ENCODE measurements around the gene SLC38A3. TPM values are rescaled to one million over a fixed set of nuclear protein-coding genes. Genes with fewer than 3 reads are reported as not detected.

SLC38A3 gene
- polyA plus RNA-seq, 6 donors from 2014 or later, result not detected

- ATAC-seq (ENCODE audit: low read depth in 2 of 2) (no peak), DNase-seq (no peak)
- peaks cover 9 to 14% (median 11%) of the 10 kb centered on the region in 3 donors for H3K4me1 Mint-ChIP-seq
- H3K9me3 Mint-ChIP-seq, result no peaks in the 10 kb centered on the region
- no peak overlapping the region for H3K27ac Mint-ChIP-seq
- no peaks in the 10 kb centered on the region for H3K36me3 Mint-ChIP-seq
- peaks cover 18 to 53% (median 21%) of the 10 kb centered on the region in 3 donors for H3K27me3 Mint-ChIP-seq
- peak overlapping the region in 1 of 8 donors; percentile 56 for H3K4me3 Mint-ChIP-seq
Observed at GRCh38 chr3:50269460-50269859, 64.4 kb downstream of the SLC38A3 start.

- no peak overlapping the region for H3K27ac Mint-ChIP-seq
- peaks cover 11 to 17% (median 15%) of the 10 kb centered on the region in 3 donors for H3K4me1 Mint-ChIP-seq
- H3K27me3 Mint-ChIP-seq, result peaks cover 21 to 59% (median 27%) of the 10 kb centered on the region in 3 donors
- H3K4me3 Mint-ChIP-seq, result no peak overlapping the region
- no peaks in the 10 kb centered on the region for H3K9me3 Mint-ChIP-seq
- no peaks in the 10 kb centered on the region for H3K36me3 Mint-ChIP-seq
- no peak for DNase-seq
- ATAC-seq (ENCODE audit: low read depth in 2 of 2), result no peak
Observed at GRCh38 chr3:50269977-50270413, 64.9 kb downstream of the SLC38A3 start.

DNA sequence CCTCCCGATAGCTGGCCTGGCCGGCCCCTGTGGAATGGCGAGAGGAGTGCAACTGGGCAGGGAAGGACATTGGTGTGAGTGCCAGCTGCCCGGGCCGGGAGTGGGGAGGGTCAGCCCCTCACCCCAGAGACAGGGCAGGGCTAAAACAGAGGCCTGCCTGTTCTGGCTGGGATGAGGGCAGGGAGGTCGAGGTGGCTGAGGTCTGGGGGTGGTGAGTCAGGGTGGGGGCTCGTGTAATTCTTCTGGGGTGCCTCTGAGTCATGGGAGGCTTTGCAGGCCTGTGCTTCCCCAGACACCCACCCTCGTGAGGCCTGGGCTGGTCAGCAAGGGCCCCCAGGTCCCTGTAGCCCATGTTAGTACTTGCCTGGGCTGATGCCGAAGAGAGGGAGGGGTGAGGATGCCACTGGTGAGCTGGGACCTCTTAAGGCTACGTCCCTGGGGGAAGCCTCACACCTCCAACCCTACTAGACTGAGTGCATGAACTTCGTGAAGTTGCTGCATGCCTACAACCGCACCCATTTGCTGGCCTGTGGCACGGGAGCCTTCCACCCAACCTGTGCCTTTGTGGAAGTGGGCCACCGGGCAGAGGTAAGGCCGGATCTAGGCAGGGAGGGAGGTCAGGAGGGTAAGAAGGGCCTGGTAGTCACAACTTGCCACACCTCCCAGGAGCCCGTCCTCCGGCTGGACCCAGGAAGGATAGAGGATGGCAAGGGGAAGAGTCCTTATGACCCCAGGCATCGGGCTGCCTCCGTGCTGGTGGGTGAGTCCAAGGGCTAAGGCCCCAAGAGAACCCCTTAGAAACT is 65.6 kb downstream of the SLC38A3 start:
- Mint-ChIP-seq H3K27ac (no peak overlapping the region), H3K4me1 (peaks cover 14 to 22% (median 22%) of the 10 kb centered on the region in 3 donors), H3K36me3 (no peaks in the 10 kb centered on the region), H3K4me3 (no peak overlapping the region), H3K27me3 (peaks cover 27 to 63% (median 30%) of the 10 kb centered on the region in 3 donors), H3K9me3 (no peaks in the 10 kb centered on the region)
- ATAC-seq (ENCODE audit: low read depth in 2 of 2), result no peak
- no peak for DNase-seq

Other genes with a start within 250 kb of the SLC38A3 start
- 10 to 100 TPM; 33.9 to 88.8 (median 37.7) TPM for gene RBM5, start 116.4 kb upstream of the SLC38A3 start, polyA plus RNA-seq (ENCODE audit: low read depth in 6 of 6)
- gene SEMA3F, start 49.9 kb upstream of the SLC38A3 start, polyA plus RNA-seq (ENCODE audit: low read depth in 6 of 6), result not detected
- not detected for gene GNAT1, start 13.7 kb upstream of the SLC38A3 start, polyA plus RNA-seq (ENCODE audit: low read depth in 6 of 6)
- gene GNAI2, start 30.9 kb downstream of the SLC38A3 start, polyA plus RNA-seq (ENCODE audit: low read depth in 6 of 6), result 100 to 1,000 TPM; 472 to 669 (median 550) TPM
- under 1 TPM in 1 of 6 donors, not detected in 5; 0.13 TPM for gene SEMA3B, start 63.9 kb downstream of the SLC38A3 start, polyA plus RNA-seq (ENCODE audit: low read depth in 6 of 6)
- under 1 TPM in 1 of 6 donors, not detected in 5; 0.19 TPM for gene LSMEM2, start 73.8 kb downstream of the SLC38A3 start, polyA plus RNA-seq (ENCODE audit: low read depth in 6 of 6)
- 10 to 100 TPM; 42.7 to 68.3 (median 55.7) TPM for gene IFRD2, start 87.2 kb downstream of the SLC38A3 start, polyA plus RNA-seq (ENCODE audit: low read depth in 6 of 6)
- gene HYAL3, start 94.1 kb downstream of the SLC38A3 start, polyA plus RNA-seq (ENCODE audit: low read depth in 6 of 6), result 1 to 10 TPM in 4 of 6 donors, under 1 TPM in 1, not detected in 1; 0.93 to 2.8 (median 1.6) TPM
- gene NAA80, start 94.1 kb downstream of the SLC38A3 start, polyA plus RNA-seq (ENCODE audit: low read depth in 6 of 6), result 10 to 100 TPM in 5 of 6 donors, 1 to 10 TPM in 1; 9.0 to 15.5 (median 11.6) TPM
- gene HYAL1, start 98.3 kb downstream of the SLC38A3 start, polyA plus RNA-seq (ENCODE audit: low read depth in 6 of 6), result under 1 TPM in 3 of 6 donors, not detected in 3; 0.12 to 0.32 (median 0.15) TPM
- gene HYAL2, start 117.5 kb downstream of the SLC38A3 start, polyA plus RNA-seq (ENCODE audit: low read depth in 6 of 6), result 1 to 10 TPM in 4 of 6 donors, under 1 TPM in 1, not detected in 1; 0.59 to 5.9 (median 3.4) TPM
- 10 to 100 TPM; 39.2 to 60.2 (median 46.3) TPM for gene TUSC2, start 123.0 kb downstream of the SLC38A3 start, polyA plus RNA-seq (ENCODE audit: low read depth in 6 of 6)
- 100 to 1,000 TPM in 2 of 6 donors, 10 to 100 TPM in 4; 71.9 to 147 (median 89.9) TPM for gene RASSF1, start 135.6 kb downstream of the SLC38A3 start, polyA plus RNA-seq (ENCODE audit: low read depth in 6 of 6)
- gene ZMYND10, start 140.5 kb downstream of the SLC38A3 start, polyA plus RNA-seq (ENCODE audit: low read depth in 6 of 6), result under 1 TPM in 1 of 6 donors, not detected in 5; 0.53 TPM
- gene NPRL2, start 145.5 kb downstream of the SLC38A3 start, polyA plus RNA-seq (ENCODE audit: low read depth in 6 of 6), result 10 to 100 TPM; 17.9 to 31.8 (median 23.7) TPM
- 10 to 100 TPM; 55.4 to 75.9 (median 65.2) TPM for gene CYB561D2, start 145.6 kb downstream of the SLC38A3 start, polyA plus RNA-seq (ENCODE audit: low read depth in 6 of 6)
- gene TMEM115, start 154.2 kb downstream of the SLC38A3 start, polyA plus RNA-seq (ENCODE audit: low read depth in 6 of 6), result 10 to 100 TPM; 24.5 to 34.1 (median 31.6) TPM